ENCODE results near the gene TRRAP. TPM values are rescaled to one million over a fixed set of nuclear protein-coding genes. Genes with fewer than 3 reads are reported as not detected.

TRRAP gene
- total and polyA plus RNA-seq, 2 of the 8 experiments (the other 6 are each of a cell fraction or from before 2014, with no cell fraction given): 21.7 to 48.6 TPM

DNA sequence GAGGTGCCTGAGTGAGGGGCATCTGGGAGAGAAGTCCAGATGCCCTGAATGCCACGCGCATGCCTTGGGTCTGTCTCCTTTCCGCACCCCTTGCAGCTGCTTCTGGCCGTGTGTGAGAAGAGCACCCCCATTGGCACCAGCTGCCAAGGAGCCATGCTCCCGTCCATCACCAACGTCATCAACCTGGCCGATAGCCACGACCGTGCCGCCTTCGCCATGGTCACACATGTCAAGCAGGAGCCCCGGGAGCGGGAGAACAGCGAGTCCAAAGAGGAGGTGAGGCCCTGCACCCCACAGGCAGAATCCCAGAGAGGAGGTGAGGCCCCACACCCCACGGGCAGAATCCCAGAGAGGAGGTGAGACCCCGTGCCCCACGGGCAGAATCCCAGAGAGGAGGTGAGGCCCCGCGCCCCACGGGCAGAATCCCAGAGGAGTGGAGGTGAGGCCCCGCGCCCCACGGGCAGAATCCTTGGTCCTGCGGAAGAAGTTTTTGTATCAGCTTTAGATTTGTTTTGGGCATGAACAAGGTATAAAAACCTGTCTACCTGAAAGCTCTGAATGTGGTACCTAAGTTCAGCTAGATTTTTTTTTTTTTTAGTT, 91.8 kb downstream of the TRRAP start:
- H3K36me3 ChIP-seq (ENCODE audit: control insufficient read depth in 2 of 4, insufficient read depth in 4 of 4, low read length in 3 of 4): peaks cover 36 to 66% (median 61%) of the 10 kb centered on the region in 4 experiments
- H2AFZ ChIP-seq (ENCODE audit: low read length): no peak overlapping the region
- H3K4ac ChIP-seq (replicated peaks; ENCODE audit: insufficient read length, low read depth, low read length): no peak overlapping the region
- H4K5ac ChIP-seq (ENCODE audit: insufficient read length, low read depth, low read length): no peak overlapping the region
- peaks cover 3 to 9% of the 10 kb centered on the region in 2 experiments for H4K20me1 ChIP-seq (replicated peaks in 1 of 2; ENCODE audit: control insufficient read depth in 1 of 2, insufficient read depth in 2 of 2, low read length in 2 of 2)
- H3K23ac ChIP-seq (ENCODE audit: insufficient read length): no peak overlapping the region
- H3K23me2 ChIP-seq (ENCODE audit: low read depth, low read length): no peaks in the 10 kb centered on the region
- H2BK5ac ChIP-seq (ENCODE audit: low read depth, low read length): no peak overlapping the region
- H3K27ac ChIP-seq (ENCODE audit: low read depth, low read length): no peak overlapping the region
- H3K9me3 ChIP-seq (ENCODE audit: insufficient read depth in 2 of 2, low read depth in 1 of 2, low read length in 1 of 2): no peaks in the 10 kb centered on the region
- H2BK15ac ChIP-seq (ENCODE audit: low read length): no peak overlapping the region
- H3K4me1 ChIP-seq (replicated peaks in 1 of 4; ENCODE audit: control insufficient read depth in 3 of 4, insufficient read depth in 4 of 4, low read length in 3 of 4): no peaks in the 10 kb centered on the region
- no peak overlapping the region for H4K91ac ChIP-seq (replicated peaks; ENCODE audit: insufficient read length, low read length)
- no peak overlapping the region for H3K14ac ChIP-seq (ENCODE audit: insufficient read length)
- no peak for FAIRE-seq
- ChIA-PET CTCF (ENCODE audit: partially characterized antibody) (interaction anchor here (1.3 kb wide), 1 partner anchor 14 kb away, joined by 3 read pairs; no protein-coding TSS in a partner anchor), POLR2A (ENCODE audit: partially characterized antibody) (interaction anchor here (0.6 kb wide), 1 partner anchor 30 kb away, joined by 3 read pairs; no protein-coding TSS in a partner anchor)
- H3K56ac ChIP-seq (replicated peaks; ENCODE audit: insufficient read length, low read depth, low read length): no peak overlapping the region
- H3K79me1 ChIP-seq (ENCODE audit: low read depth, low read length): no peaks in the 10 kb centered on the region
- TF ChIP-seq RNF2 (IDR thresholded peaks at IDR 0.05; ENCODE audit: borderline replicate concordance, low read depth, low read length, missing control alignments, poor library complexity, severe bottlenecking): no peak
- TF ChIP-seq CBX8 (IDR thresholded peaks at IDR 0.05; ENCODE audit: borderline replicate concordance, low read depth, low read length): no peak
- TF ChIP-seq, protein P1, sequence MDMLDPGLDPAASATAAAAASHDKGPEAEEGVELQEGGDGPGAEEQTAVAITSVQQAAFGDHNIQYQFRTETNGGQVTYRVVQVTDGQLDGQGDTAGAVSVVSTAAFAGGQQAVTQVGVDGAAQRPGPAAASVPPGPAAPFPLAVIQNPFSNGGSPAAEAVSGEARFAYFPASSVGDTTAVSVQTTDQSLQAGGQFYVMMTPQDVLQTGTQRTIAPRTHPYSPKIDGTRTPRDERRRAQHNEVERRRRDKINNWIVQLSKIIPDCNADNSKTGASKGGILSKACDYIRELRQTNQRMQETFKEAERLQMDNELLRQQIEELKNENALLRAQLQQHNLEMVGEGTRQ (IDR thresholded peaks at IDR 0.05; ENCODE audit: low read length): no peak
- no peak for TF ChIP-seq RXRA (IDR thresholded peaks at IDR 0.05; ENCODE audit: insufficient read depth, low read depth, low read length)
- TF ChIP-seq, protein P2, sequence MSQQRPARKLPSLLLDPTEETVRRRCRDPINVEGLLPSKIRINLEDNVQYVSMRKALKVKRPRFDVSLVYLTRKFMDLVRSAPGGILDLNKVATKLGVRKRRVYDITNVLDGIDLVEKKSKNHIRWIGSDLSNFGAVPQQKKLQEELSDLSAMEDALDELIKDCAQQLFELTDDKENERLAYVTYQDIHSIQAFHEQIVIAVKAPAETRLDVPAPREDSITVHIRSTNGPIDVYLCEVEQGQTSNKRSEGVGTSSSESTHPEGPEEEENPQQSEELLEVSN (IDR thresholded peaks at IDR 0.05): no peak
- H2BK120ac ChIP-seq (replicated peaks; ENCODE audit: low read depth, low read length): no peak overlapping the region
- no peaks in the 10 kb centered on the region for H3K27me3 ChIP-seq (replicated peaks in 1 of 4; ENCODE audit: control insufficient read depth in 3 of 4, extremely low read depth in 1 of 4, insufficient read depth in 3 of 4, low read length in 3 of 4)
- H2BK12ac ChIP-seq (ENCODE audit: low read depth, low read length): no peak overlapping the region
- no peak for DNase-seq (ENCODE audit: low read depth in 1 of 2, low spot score in 2 of 2)
- no peak overlapping the region for H3K18ac ChIP-seq (ENCODE audit: extremely low read depth, low read length)
- H2BK20ac ChIP-seq (ENCODE audit: low read length): no peak overlapping the region
- 94% methylated on average over 13 of the region's 24 CpGs; no CpG with 5 or more reads in 1 of the 2 experiments for whole genome bisulfite sequencing, 2 experiments (ENCODE audit: extremely low coverage in 1 of 2, insufficient coverage in 1 of 2, insufficient read length in 1 of 2, insufficient replicate concordance in 2 of 2, low coverage in 1 of 2, low lambda C conversion rate in 2 of 2, missing lambda C conversion rate in 1 of 2)
- H3K9ac ChIP-seq (replicated peaks in 1 of 4; ENCODE audit: extremely low read depth in 1 of 4, low read depth in 3 of 4, low read length in 3 of 4): no peak overlapping the region
- no peaks in the 10 kb centered on the region for H3K79me2 ChIP-seq (ENCODE audit: control insufficient read depth in 1 of 2, insufficient read depth in 2 of 2, low read length in 2 of 2)
- H3K4me2 ChIP-seq (ENCODE audit: insufficient read depth in 1 of 2, low read depth in 2 of 2, low read length in 2 of 2): no peak overlapping the region
- 0 out of 2 replicates have a peak overlapping the region, but pooled peaks have one; percentile 68 for H4K8ac ChIP-seq (ENCODE audit: extremely low read depth, insufficient read depth, low read length)
- no peak overlapping the region for H2AK5ac ChIP-seq (ENCODE audit: low read depth, low read length)
- H3K4me3 ChIP-seq (ENCODE audit: extremely low read depth in 1 of 4, insufficient read depth in 2 of 4, low read depth in 3 of 4, low read length in 4 of 4): no peak overlapping the region

Measured in H1 (cell line).